Stimulated activated CD8-positive, alpha-beta memory T cell treated with anti-CD3 and anti-CD28 coated beads, Interleukin-4, amount 100 ng/mL, for 48 hours (primary cell): ENCODE results near the gene TMEM201.

Source experiments
- DNase-seq: peaks from one replicate; pipeline ENCODE4 v3.0.0-alpha.2; 2020

TMEM201 gene

DNA sequence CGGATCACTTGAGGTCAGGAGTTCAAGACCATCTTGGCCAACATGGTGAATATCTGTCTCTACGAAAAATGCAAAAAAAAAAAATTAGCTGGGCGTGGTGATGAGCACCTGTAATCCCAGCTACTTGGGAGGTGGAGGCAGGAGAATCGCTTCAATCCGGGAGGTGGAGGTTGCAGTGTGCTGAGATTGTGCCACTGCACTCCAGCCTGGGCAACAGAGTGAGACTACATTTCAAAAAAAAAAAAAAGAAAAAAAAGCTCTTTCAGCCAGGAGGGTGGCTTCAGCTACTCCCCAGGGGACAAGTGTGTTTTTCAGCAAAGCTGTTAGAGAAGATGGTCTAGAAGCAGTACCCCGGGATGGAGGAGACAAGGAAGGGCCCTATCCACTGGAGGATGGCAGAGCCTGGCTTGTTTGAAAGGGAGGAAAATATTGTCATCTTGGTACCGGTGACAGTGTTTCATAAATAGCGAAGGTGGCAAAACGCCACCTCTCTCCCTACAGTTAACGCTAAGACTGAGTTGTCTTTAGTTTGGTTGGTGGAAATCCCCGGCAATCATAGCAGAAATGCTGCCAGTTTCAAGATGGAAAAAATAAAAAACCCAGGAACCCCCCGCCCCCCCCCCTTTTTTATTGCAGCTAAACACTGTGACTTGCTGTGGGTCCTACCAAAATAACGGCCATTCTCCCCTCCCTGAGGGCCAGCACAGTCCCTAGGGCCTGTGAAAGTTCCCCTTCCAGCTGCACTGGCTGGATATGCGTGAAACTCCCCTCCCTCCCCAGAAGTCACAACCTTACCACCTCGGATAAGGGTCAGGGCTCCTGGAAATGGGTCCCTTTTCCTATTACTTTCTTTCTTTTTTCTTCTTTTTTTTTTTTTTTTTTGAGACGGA, 66.4 kb downstream of the TMEM201 start:
- peak; percentile 64 for DNase-seq

DNA sequence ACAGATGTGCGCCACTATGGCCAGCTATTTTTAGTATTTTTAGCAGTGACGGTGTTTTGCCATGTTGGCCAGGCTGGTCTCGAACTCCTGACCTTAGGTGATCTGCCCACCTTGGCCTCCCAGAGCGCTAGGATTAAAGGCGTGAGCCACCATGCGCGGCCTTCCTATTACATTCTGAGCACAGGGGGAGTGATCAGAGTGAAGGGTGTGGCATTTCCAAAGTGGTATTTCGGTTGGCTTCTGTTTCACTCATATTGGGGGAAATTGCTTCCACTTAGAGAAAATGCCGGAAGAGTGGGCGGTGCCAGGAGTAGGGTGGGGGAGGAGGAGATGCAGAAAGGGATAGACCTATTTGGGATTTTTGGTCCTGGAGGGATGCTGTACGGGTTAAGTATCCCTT, 67.1 kb downstream of the TMEM201 start:
- DNase-seq: peak; percentile 39

DNA sequence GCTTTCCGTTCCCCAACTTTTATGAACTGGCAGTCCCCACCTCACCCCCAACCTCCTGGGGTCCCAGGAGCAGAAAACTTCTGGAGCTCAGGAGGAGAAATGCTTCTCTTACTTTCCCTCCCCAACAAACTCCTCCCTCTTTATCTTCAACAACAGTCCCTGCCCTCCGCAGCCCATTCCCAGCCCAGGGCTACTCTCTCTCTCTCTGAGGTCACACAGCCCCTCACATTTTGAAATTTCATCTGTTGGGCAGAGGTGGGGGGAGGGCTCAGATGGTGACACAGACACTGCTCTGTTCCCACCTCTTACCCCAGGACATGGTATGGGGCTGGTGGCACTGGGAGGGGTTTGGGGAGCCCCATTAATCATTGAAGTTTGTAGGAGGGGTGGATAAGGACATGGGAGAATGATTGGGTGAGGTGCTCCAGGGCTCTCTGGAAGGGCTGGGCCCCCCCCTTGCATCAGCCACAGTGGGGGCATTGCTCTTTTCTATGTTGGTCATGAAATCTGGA, 68.9 kb downstream of the TMEM201 start:
- DNase-seq: peak; percentile 58

DNA sequence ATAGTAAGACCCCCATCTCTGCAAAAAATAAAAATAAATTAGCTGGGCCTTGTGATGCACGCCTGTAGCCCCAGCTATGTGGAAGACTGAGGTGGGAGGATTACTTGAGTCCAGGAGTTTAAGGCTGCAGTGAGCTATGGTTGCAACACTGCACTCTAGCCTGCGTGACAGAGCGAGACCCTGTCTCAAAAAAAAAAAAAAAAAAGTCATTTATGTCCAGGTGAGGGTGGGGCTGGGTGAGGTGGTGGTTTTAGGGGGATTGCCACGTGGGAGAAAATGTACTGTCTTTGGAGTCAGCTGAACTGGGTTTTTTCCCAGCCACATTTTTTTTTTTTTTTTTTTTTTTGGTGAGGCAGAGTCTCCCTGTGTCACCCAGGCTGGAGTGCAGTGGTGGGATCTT, 69.5 kb downstream of the TMEM201 start:
- peak; percentile 51 for DNase-seq

DNA sequence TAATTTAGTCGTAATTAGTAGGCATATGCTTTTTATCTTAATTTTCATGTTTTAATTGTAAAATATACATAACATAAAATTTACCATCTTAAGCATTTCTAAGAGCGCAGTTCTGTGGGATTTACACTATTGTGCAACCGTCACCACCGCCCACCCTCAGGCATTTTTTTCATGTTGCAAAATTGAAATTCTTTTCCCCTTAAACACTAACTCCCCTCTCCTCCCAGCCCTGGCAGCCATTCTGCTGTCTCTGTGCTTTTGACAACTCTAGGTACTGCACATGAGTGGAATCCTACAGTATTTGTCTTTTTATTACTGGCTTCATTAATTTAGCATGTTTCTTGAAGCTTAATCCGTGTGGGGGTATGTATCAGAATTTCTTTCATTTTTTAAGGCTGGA, 70.6 kb downstream of the TMEM201 start:
- no peak for DNase-seq

DNA sequence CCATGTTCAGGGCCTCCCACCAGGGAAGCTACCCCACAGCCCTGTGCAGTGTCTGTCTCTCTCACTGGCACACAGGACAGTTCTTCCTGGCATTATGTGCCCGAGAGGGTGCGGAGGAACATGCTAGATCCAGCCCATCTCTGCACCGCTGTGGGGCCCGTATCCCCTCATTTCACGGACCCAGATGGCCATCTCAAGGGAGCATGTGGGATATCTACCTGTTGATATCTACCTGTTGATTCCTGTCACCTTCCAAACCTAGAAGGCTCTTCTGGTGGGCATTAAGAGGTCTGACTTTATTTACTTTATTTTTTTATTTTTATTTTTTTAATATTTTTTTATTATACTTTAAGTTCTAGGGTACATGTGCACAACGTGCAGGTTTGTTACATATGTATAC, 74.5 kb downstream of the TMEM201 start:
- DNase-seq: no peak
